Astrocyte (in vitro differentiated cells and primary cell): ENCODE measurements around the gene ARHGEF11.

Experiments used
- CTCF ChIP-seq: IDR thresholded peaks from 2 replicates; pipeline ENCODE4 v1.5.1; 2011; ENCODE audit warnings: low read depth, mild to moderate bottlenecking, inconsistent platforms, low read length, moderate library complexity; ENCODE audit not compliant: insufficient read depth
- EZH2 ChIP-seq: IDR thresholded peaks from 2 replicates; pipeline ENCODE4 v1.6.1; 2012; ENCODE audit warnings: mild to moderate bottlenecking, low read length, inconsistent platforms; ENCODE audit not compliant: insufficient read depth

GRCh38 chr1:156994277-156994676 lies 51.3 kb downstream of the ARHGEF11 start:
- TF ChIP-seq CTCF = no peak
- TF ChIP-seq EZH2 = no peak
